Measurements from ENCODE around the gene ANKRD27. TPM values are rescaled to one million over a fixed set of nuclear protein-coding genes. Genes with fewer than 3 reads are reported as not detected.
"Not testable (repeated sequence)": the region's sequence is repeated elsewhere in the genome, so short reads cannot be mapped to it uniquely, and the experiment has no call there.

The ANKRD27 gene
- total RNA-seq, 3 donors from 2014 or later (not counting 1 experiment from before 2014, with no cell fraction given) = 35.8 to 47.1 (median 40.8) TPM

- no peaks in the 10 kb centered on the region for H3K9me3 Mint-ChIP-seq
- H3K36me3 Mint-ChIP-seq = no peaks in the 10 kb centered on the region
- no peak overlapping the region for H3K27ac Mint-ChIP-seq
- no peaks in the 10 kb centered on the region for H3K4me1 ChIP-seq (ENCODE audit: control insufficient read depth, insufficient read depth, low read length)
- H3K27me3 Mint-ChIP-seq (ENCODE audit: low read depth in 2 of 2) = no peaks in the 10 kb centered on the region
- ATAC-seq (no peak), DNase-seq (no peak)
- 96% methylated on average over 12 of the region's 12 CpGs for WGBS (ENCODE audit: insufficient coverage)
- H3K4me3 ChIP-seq (ENCODE audit: low read length) = no peak overlapping the region
- intact Hi-C loops (cut with micrococcal nuclease) = no loop called here
- H3K36me3 ChIP-seq (ENCODE audit: control insufficient read depth, insufficient read depth, low read length) = peaks cover 35% of the 10 kb centered on the region
- no peak overlapping the region for H3K27ac ChIP-seq (ENCODE audit: low read length)
- no peak for TF ChIP-seq CTCF (IDR thresholded peaks at IDR 0.05)
- H3K4me1 Mint-ChIP-seq = no peaks in the 10 kb centered on the region
- no peaks in the 10 kb centered on the region for H3K9me3 ChIP-seq (ENCODE audit: control insufficient read depth, insufficient read depth, low read length)
- H3K27me3 ChIP-seq (ENCODE audit: control insufficient read depth, insufficient read depth, low read length) = no peaks in the 10 kb centered on the region
- H3K4me3 Mint-ChIP-seq = no peak overlapping the region
Observed at GRCh38 chr19:32652894-32653598, 21.9 kb downstream of the ANKRD27 start.

DNA sequence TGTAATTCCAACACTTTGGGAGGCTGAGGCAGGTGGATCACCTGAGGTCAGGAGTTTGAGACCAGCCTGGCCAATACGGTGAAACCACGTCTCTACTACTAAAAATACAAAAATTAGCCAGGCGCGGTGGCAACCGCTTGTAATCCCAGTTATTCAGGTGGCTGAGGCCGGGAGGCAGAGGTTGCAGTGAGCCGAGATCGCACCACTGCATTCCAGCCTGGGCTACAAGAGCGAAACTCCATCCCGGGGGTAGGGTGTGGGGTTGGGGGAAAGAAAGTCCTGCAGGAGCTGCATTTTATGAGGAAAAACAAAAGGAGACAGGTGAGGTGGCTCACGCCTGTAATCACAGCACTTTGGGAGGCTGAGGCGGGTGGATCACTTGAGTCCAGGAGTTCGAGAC, 22.6 kb downstream of the ANKRD27 start:
- 97% methylated on average over 13 of the region's 13 CpGs for WGBS (ENCODE audit: insufficient coverage)
- H3K4me1 Mint-ChIP-seq; H3K27ac Mint-ChIP-seq; intact Hi-C loops (cut with micrococcal nuclease); H3K4me3 ChIP-seq (ENCODE audit: low read length); H3K27me3 Mint-ChIP-seq (ENCODE audit: low read depth in 2 of 2); DNase-seq; H3K27ac ChIP-seq (ENCODE audit: low read length); ATAC-seq; H3K27me3 ChIP-seq (ENCODE audit: control insufficient read depth, insufficient read depth, low read length); H3K4me3 Mint-ChIP-seq; H3K36me3 Mint-ChIP-seq; H3K9me3 Mint-ChIP-seq; H3K4me1 ChIP-seq (ENCODE audit: control insufficient read depth, insufficient read depth, low read length); H3K9me3 ChIP-seq (ENCODE audit: control insufficient read depth, insufficient read depth, low read length): not testable (repeated sequence)
- H3K36me3 ChIP-seq (ENCODE audit: control insufficient read depth, insufficient read depth, low read length) = peaks cover 41% of the 10 kb centered on the region

DNA sequence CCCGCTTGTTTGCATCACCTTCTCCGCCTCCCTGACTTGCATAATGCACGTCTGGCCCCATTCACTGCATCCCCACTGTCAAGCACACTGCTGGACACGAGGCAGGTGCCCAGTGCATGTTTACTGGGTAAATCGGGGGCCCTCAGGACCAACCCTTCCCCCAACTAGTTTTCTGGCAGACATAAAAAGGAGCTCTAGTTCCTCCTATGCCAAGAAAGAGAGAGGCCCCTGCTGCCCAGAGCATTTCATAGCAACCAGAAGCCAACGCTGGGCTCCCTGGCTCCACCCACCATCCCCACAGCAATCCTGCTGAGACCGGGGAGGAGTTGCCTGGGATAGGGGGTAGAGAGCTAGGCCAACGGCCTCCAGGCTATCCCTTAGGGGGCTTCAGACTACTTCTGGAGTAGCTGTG, 23.2 kb downstream of the ANKRD27 start:
- H3K9me3 Mint-ChIP-seq = no peaks in the 10 kb centered on the region
- no peak overlapping the region for H3K4me3 Mint-ChIP-seq
- no peak for DNase-seq
- peaks cover 3% of the 10 kb centered on the region for H3K4me1 ChIP-seq (ENCODE audit: control insufficient read depth, insufficient read depth, low read length)
- no peak for ATAC-seq
- intact Hi-C loops (cut with micrococcal nuclease) = no loop called here
- peaks cover 44% of the 10 kb centered on the region for H3K36me3 ChIP-seq (ENCODE audit: control insufficient read depth, insufficient read depth, low read length)
- no peak overlapping the region for H3K4me3 ChIP-seq (ENCODE audit: low read length)
- no peaks in the 10 kb centered on the region for H3K4me1 Mint-ChIP-seq
- TF ChIP-seq CTCF (IDR thresholded peaks at IDR 0.05) = no peak
- H3K36me3 Mint-ChIP-seq = no peaks in the 10 kb centered on the region
- no peak overlapping the region for H3K27ac ChIP-seq (ENCODE audit: low read length)
- H3K9me3 ChIP-seq (ENCODE audit: control insufficient read depth, insufficient read depth, low read length) = no peaks in the 10 kb centered on the region
- no peaks in the 10 kb centered on the region for H3K27me3 Mint-ChIP-seq (ENCODE audit: low read depth in 2 of 2)
- 87% methylated on average over 7 of the region's 8 CpGs for WGBS (ENCODE audit: insufficient coverage)
- H3K27me3 ChIP-seq (ENCODE audit: control insufficient read depth, insufficient read depth, low read length) = no peaks in the 10 kb centered on the region
- H3K27ac Mint-ChIP-seq = no peak overlapping the region

- Mint-ChIP-seq H3K4me1 (no peaks in the 10 kb centered on the region), H3K36me3 (no peaks in the 10 kb centered on the region), H3K4me3 (no peak overlapping the region), H3K27ac (no peak overlapping the region), H3K9me3 (no peaks in the 10 kb centered on the region), H3K27me3 (ENCODE audit: low read depth in 2 of 2) (no peaks in the 10 kb centered on the region)
- peaks cover 46% of the 10 kb centered on the region for H3K36me3 ChIP-seq (ENCODE audit: control insufficient read depth, insufficient read depth, low read length)
- peaks cover 3% of the 10 kb centered on the region for H3K4me1 ChIP-seq (ENCODE audit: control insufficient read depth, insufficient read depth, low read length)
- H3K27ac ChIP-seq (ENCODE audit: low read length) = no peak overlapping the region
- no peaks in the 10 kb centered on the region for H3K9me3 ChIP-seq (ENCODE audit: control insufficient read depth, insufficient read depth, low read length)
- WGBS (ENCODE audit: insufficient coverage) = 98% methylated on average over 4 of the region's 5 CpGs
- no peak overlapping the region for H3K4me3 ChIP-seq (ENCODE audit: low read length)
- intact Hi-C loops (cut with micrococcal nuclease) = no loop called here
- ATAC-seq (no peak), DNase-seq (no peak)
- H3K27me3 ChIP-seq (ENCODE audit: control insufficient read depth, insufficient read depth, low read length) = no peaks in the 10 kb centered on the region
- no peak for TF ChIP-seq CTCF (IDR thresholded peaks at IDR 0.05)
Observed at GRCh38 chr19:32650671-32651070, 24.3 kb downstream of the ANKRD27 start.
